SK-N-SH (cell line): Measurements from ENCODE around the gene SHC3.

Source experiments
- CHD2 ChIP-seq: fragments of 150-350 bp; IDR thresholded peaks from 2 replicates; pipeline ENCODE4 v1.6.1; 2018; ENCODE audit warnings: low read length; ENCODE audit not compliant: partially characterized antibody
- CTCF ChIP-seq: fragments of 200-600 bp; sonication (generic); IDR thresholded peaks from 2 replicates; pipeline ENCODE4 v1.6.1; 2017; ENCODE audit warnings: antibody characterized with exemption, mild to moderate bottlenecking, moderate library complexity
- ELF1 ChIP-seq: IDR thresholded peaks from 2 replicates; pipeline ENCODE4 v1.4.0; 2012
- EP300 ChIP-seq, 2 experiments: IDR thresholded peaks; 2 replicates each; pipeline versions ENCODE4 v1.4.0 to v1.6.1; 2012; ENCODE audit warnings: borderline replicate concordance in 1 of 2, low read depth in 1 of 2, low read length in 1 of 2
- EZH2phosphoT487 ChIP-seq: fragments of 200-600 bp; sonication (generic); IDR thresholded peaks from 2 replicates; pipeline ENCODE4 v1.6.1; 2017; ENCODE audit warnings: low read depth, mixed run types, mild to moderate bottlenecking, antibody characterized with exemption, moderate library complexity, borderline replicate concordance
- GABPA ChIP-seq: IDR thresholded peaks from 2 replicates; pipeline ENCODE4 v1.4.0; 2012; ENCODE audit warnings: low read depth, mild to moderate bottlenecking
- RAD21 ChIP-seq: IDR thresholded peaks from 2 replicates; pipeline ENCODE4 v1.6.1; 2012; ENCODE audit warnings: mild to moderate bottlenecking, low read length
- REST ChIP-seq: IDR thresholded peaks from 2 replicates; pipeline ENCODE4 v1.6.1; 2012; ENCODE audit warnings: mild to moderate bottlenecking, low read depth, low read length, moderate library complexity
- SIN3A ChIP-seq: IDR thresholded peaks from 2 replicates; pipeline ENCODE4 v1.6.1; 2012; ENCODE audit warnings: low read depth, mild to moderate bottlenecking, low read length, moderate library complexity, borderline replicate concordance

- TF ChIP-seq EP300 (IDR thresholded peaks at IDR 0.05; ENCODE audit: borderline replicate concordance in 1 of 2, low read depth in 1 of 2, low read length in 1 of 2): no peak
- TF ChIP-seq CHD2: no peak
- TF ChIP-seq CTCF: no peak
- no peak for TF ChIP-seq RAD21
- TF ChIP-seq EZH2phosphoT487: no peak
- no peak for TF ChIP-seq ELF1
- no peak for TF ChIP-seq GABPA
- no peak for TF ChIP-seq SIN3A
- TF ChIP-seq REST: no peak
Observed at GRCh38 chr9:88988796-88989641, 189.6 kb downstream of the SHC3 start.
